HS-27A (cell line): ENCODE measurements around the gene TMEM255A.

ENCODE experiments used
- DNase-seq: peaks from one replicate; pipeline ENCODE4 v3.0.0-alpha.2; 2012; ENCODE audit warnings: low read depth, missing footprints

Gene TMEM255A

GRCh38 chrX:120308558-120308957 is 2.7 kb downstream of the TMEM255A start:
- no peak for DNase-seq

GRCh38 chrX:120306630-120307029 is 4.6 kb downstream of the TMEM255A start:
- no peak for DNase-seq

- DNase-seq, result no peak
Observed at GRCh38 chrX:120305531-120306141, 5.6 kb downstream of the TMEM255A start.

- no peak for DNase-seq
Observed at GRCh38 chrX:120304256-120304655, 7.0 kb downstream of the TMEM255A start.

- no peak for DNase-seq
Observed at GRCh38 chrX:120302434-120302833, 8.8 kb downstream of the TMEM255A start.

GRCh38 chrX:120301960-120302359 is 9.3 kb downstream of the TMEM255A start:
- no peak for DNase-seq

GRCh38 chrX:120301497-120301896 is 9.8 kb downstream of the TMEM255A start:
- no peak for DNase-seq

GRCh38 chrX:120299928-120300327 is 11.3 kb downstream of the TMEM255A start:
- DNase-seq, result no peak

GRCh38 chrX:120297923-120298322 is 13.3 kb downstream of the TMEM255A start:
- DNase-seq, result no peak

GRCh38 chrX:120294651-120295050 is 16.6 kb downstream of the TMEM255A start:
- DNase-seq, result no peak

- DNase-seq, result no peak
Observed at GRCh38 chrX:120293015-120293414, 18.2 kb downstream of the TMEM255A start.

- no peak for DNase-seq
Observed at GRCh38 chrX:120291211-120291610, 20.1 kb downstream of the TMEM255A start.

GRCh38 chrX:120290107-120290506 is 21.2 kb downstream of the TMEM255A start:
- DNase-seq, result no peak

- no peak for DNase-seq
Observed at GRCh38 chrX:120287513-120288112, 23.6 kb downstream of the TMEM255A start.

GRCh38 chrX:120286733-120287512 is 24.3 kb downstream of the TMEM255A start:
- DNase-seq, result no peak

- no peak for DNase-seq
Observed at GRCh38 chrX:120282697-120283096, 28.6 kb downstream of the TMEM255A start.

GRCh38 chrX:120281761-120282160 is 29.5 kb downstream of the TMEM255A start:
- no peak for DNase-seq

- no peak for DNase-seq
Observed at GRCh38 chrX:120281021-120281624, 30.1 kb downstream of the TMEM255A start.

GRCh38 chrX:120274958-120275357 is 36.3 kb downstream of the TMEM255A start:
- DNase-seq, result no peak

GRCh38 chrX:120274145-120274544 is 37.1 kb downstream of the TMEM255A start:
- DNase-seq, result no peak

GRCh38 chrX:120271218-120271617 is 40.0 kb downstream of the TMEM255A start:
- no peak for DNase-seq

GRCh38 chrX:120270567-120270966 is 40.7 kb downstream of the TMEM255A start:
- no peak for DNase-seq
